Lung (tissue), 12 donors: ENCODE measurements around the gene SLC6A20. TPM values are rescaled to one million over a fixed set of nuclear protein-coding genes. Genes with fewer than 3 reads are reported as not detected.

Experiments used
- ATAC-seq: fragments of 200-7000 bp; cut with Tn5 transposase; one replicate; pipeline ENCODE4 v1.9.1; 2020; ENCODE audit warnings: moderate number of reproducible peaks; ENCODE audit not compliant: insufficient read depth, low FRiP score
- DNase-seq, 3 donors: peaks; one replicate each; pipeline ENCODE4 v3.0.0-alpha.2; 2013 to 2017
- H3K27ac ChIP-seq, 2 donors: one replicate each; pipeline ENCODE4 v1.5.1; 2013; ENCODE audit warnings: mild to moderate bottlenecking in 2 of 2, moderate library complexity in 2 of 2, control low read depth in 1 of 2, inconsistent platforms in 1 of 2, low read depth in 1 of 2, low read length in 1 of 2
- H3K27me3 ChIP-seq, 3 donors: one replicate each; pipeline ENCODE4 v1.5.1; 2013; ENCODE audit warnings: low read length in 2 of 3; ENCODE audit not compliant: control insufficient read depth in 3 of 3, insufficient read depth in 3 of 3
- H3K36me3 ChIP-seq, 4 donors: one replicate each; pipeline ENCODE4 v1.5.1; 2013; ENCODE audit warnings: low read length in 4 of 4, mild to moderate bottlenecking in 1 of 4, moderate library complexity in 1 of 4; ENCODE audit not compliant: control insufficient read depth in 4 of 4, insufficient read depth in 4 of 4
- H3K4me1 ChIP-seq, 5 donors: one replicate each; pipeline ENCODE4 v1.5.1; 2013; ENCODE audit warnings: low read length in 5 of 5, mild to moderate bottlenecking in 2 of 5, moderate library complexity in 1 of 5; ENCODE audit not compliant: control insufficient read depth in 5 of 5, insufficient read depth in 5 of 5
- H3K4me3 ChIP-seq: one replicate; pipeline ENCODE4 v1.5.1; 2013; ENCODE audit warnings: mild to moderate bottlenecking, control low read depth, moderate library complexity
- H3K9ac ChIP-seq, 2 donors: one replicate each; pipeline ENCODE4 v1.5.1; 2013; ENCODE audit warnings: low read length in 2 of 2, control low read depth in 1 of 2; ENCODE audit not compliant: insufficient read depth in 1 of 2
- H3K9me3 ChIP-seq, 4 donors: one replicate each; pipeline ENCODE4 v1.5.1; 2013; ENCODE audit warnings: low read length in 3 of 4, mild to moderate bottlenecking in 1 of 4, moderate library complexity in 1 of 4; ENCODE audit not compliant: control insufficient read depth in 4 of 4, insufficient read depth in 3 of 4
- CTCF ChIP-seq: IDR thresholded peaks from 2 replicates; pipeline ENCODE4 v1.5.1; 2012; ENCODE audit warnings: mild to moderate bottlenecking; ENCODE audit errors: control extremely low read depth, extremely low read depth
- WGBS, 2 donors: extraction: QIAGEN DNeasy Blood & Tissue Kit; methylation state at CpG; one replicate each; pipeline ENCODE4 v1.1.7; 2013; 5-methylcytosine and 5-hydroxymethylcytosine counted together
- polyA plus RNA-seq, 2 donors: library from polyadenylated mRNA; stranded (reverse); fragments of 200-250 nt; gene quantifications; one replicate each; pipeline ENCODE4 v1.2.1, GENCODE V29; 2013
- total RNA-seq, 2 donors: library from RNA; depleted of rRNA in 1 of 2; stranded (reverse); fragments of >200 nt in 1 of 2; gene quantifications; one replicate each; pipeline ENCODE4 v1.2.1, GENCODE V29; 2014 to 2021
- donor health status: control.
- donor health status: control.
- donor health status: Bipolar disorder and iron deficiency.
- donor health status: healthy.
- donor health status: DM: yes; HTN: yes; CAD: no.

Gene SLC6A20
- total and polyA plus RNA-seq, 4 donors, result 0.28 to 10.2 (median 1.8) TPM

GRCh38 chr3:45773072-45773471 lies 23.3 kb downstream of the SLC6A20 start:
- Histone ChIP-seq H3K9me3 (no peaks in the 10 kb centered on the region), H3K4me3 (no peak overlapping the region), H3K4me1 (peaks cover 0 to 20% (median 4%) of the 10 kb centered on the region in 5 donors), H3K9ac (no peak overlapping the region), H3K36me3 (no peaks in the 10 kb centered on the region), H3K27ac (no peak overlapping the region), H3K27me3 (no peaks in the 10 kb centered on the region)
- TF ChIP-seq CTCF, result no peak
- ATAC-seq (no peak), DNase-seq (no peak)
- 83 to 87% methylated on average over 5 of the region's 5 CpGs for WGBS, 2 donors

- H3K27me3 ChIP-seq, result no peaks in the 10 kb centered on the region
- peaks cover 0 to 20% (median 4%) of the 10 kb centered on the region in 5 donors for H3K4me1 ChIP-seq
- no peak for ATAC-seq
- H3K9ac ChIP-seq, result no peak overlapping the region
- H3K27ac ChIP-seq, result no peak overlapping the region
- no peak for TF ChIP-seq CTCF
- DNase-seq, result no peak
- H3K36me3 ChIP-seq, result no peaks in the 10 kb centered on the region
- H3K9me3 ChIP-seq, result no peaks in the 10 kb centered on the region
- no peak overlapping the region for H3K4me3 ChIP-seq
- WGBS, 2 donors, result 88 to 89% methylated on average over 16 of the region's 16 CpGs
Measured at GRCh38 chr3:45772341-45773035, 23.8 kb downstream of the SLC6A20 start.

- WGBS, 2 donors, result 72 to 80% methylated on average over 5 of the region's 5 CpGs
- Histone ChIP-seq H3K4me3 (no peak overlapping the region), H3K27me3 (no peaks in the 10 kb centered on the region), H3K9ac (no peak overlapping the region), H3K9me3 (peaks cover 0 to 2% (median 0%) of the 10 kb centered on the region in 4 donors), H3K4me1 (peaks cover 0 to 16% (median 4%) of the 10 kb centered on the region in 5 donors), H3K36me3 (no peaks in the 10 kb centered on the region), H3K27ac (no peak overlapping the region)
- DNase-seq (no peak), ATAC-seq (no peak)
- no peak for TF ChIP-seq CTCF
Measured at GRCh38 chr3:45771831-45772230, 24.5 kb downstream of the SLC6A20 start.
